IPS-11a (cell line): ENCODE results near the gene KIF18B.
A peak's percentile ranks its signal among the peaks of the same experiment; 100 is the strongest.
"Not testable (repeated sequence)": the region's sequence is repeated elsewhere in the genome, so short reads cannot be mapped to it uniquely, and the experiment has no call there.

ENCODE experiments used
- H3K4me3 ChIP-seq: one replicate; pipeline ENCODE4 v1.5.1; 2013; ENCODE audit warnings: low read depth, low read length, control low read depth

The KIF18B gene

DNA sequence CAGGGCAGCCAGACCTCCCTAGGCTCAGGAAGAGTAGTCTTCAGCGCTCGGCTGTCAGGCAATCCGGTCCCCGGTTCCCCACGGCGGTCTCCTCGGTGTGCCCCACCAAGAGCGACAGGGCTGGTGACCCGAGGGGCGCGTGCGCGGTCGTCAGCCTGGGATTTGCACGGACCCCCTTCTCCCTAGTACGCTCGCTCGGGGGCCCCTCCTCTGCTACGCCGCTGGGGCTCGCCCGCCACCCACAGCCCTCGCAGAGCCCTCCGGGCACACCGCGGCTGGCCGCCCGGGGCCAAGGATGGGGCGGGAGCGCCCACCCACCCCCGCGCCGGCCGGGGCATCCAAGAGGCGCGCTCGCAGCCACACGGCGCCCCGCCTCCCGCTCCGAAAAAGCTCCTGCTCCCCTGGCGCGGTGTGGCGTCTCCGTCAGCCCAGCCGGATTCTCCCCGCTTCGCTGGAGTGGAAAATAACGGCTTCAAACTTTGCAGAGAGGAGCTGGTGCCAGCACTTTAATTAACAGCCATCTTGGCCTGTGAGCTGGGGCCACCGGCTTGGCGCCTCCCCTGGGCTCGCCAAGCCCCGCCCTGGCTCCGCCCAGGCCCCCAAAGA is 22.7 kb upstream of the KIF18B start:
- H3K4me3 ChIP-seq, result peak overlapping the region; percentile 53

DNA sequence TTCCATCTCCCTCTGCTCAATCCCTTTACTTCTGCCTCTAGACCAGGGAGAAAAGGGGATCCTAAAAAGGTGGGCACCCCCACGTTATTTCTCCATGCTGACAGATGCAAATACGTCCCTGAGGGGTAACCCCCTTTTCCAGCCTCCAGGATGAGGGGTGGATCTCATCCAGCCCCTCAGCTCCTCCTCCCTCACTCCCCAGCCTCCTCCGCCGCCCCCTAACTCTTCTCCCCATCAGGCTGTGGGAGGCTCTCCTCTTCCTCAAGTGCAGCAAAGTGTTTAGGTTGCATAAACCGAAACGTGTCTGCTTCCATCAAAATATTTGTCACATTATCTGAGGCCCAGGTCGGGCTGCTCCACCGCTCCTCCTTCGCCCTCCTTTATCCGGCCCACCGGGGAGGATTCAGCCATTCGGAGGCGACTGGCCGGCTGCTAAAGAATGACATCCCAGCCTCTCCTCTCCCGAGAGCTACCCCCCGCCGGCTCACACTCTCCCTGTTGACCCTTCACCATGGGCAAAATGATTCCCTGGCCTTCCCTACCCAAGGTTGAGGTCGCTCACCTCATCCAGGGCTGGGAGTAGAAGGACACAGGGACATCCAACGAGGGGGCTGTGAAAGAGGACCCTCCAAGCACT is 21.7 kb upstream of the KIF18B start:
- peak overlapping the region; percentile 53 for H3K4me3 ChIP-seq

DNA sequence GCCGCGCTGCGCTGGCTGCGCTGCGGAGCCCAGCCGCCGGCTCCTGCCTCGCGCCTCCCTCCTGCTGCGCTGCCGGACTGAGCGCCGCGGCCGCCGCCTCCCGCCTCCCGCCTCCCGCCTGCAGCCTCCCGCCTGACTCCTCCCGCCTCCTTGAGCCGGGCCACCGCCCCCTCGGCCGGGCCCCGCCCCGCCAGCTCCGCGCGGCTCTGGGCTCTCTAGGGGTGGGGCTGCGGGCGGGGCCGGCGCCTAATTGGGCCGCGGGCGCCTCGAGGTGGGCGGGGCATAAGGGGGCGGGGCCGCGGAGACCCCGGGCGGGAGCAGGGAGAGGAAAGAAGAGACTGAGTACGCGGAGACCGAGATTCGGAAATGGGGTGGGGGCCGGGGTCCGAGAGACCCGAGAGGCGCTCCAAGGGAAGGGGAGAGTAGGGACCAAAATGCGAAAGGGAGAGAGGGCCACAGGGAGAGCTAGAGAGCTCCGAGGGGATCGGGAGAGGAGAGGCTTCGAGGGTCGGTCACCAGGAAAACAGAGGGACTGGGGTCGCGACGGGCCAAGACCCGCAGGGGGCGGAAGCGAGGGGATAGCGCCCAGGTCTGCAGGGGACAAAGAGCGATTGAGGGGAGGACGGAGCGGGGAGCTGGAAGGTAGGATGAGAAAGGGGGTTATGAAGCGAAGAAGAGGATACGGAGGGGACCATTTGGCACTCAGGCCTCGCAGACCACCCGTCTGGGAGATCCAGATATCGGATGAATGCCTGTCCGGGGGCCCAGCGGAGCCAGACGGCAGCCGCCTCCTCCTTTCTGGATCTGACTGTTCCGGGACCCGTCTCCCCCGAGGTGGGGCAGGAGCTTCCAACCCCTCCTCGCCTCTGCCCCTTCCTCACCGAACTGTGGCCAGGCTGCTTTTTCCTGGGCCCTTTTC is 20.9 kb upstream of the KIF18B start, which contains the start of gene C1QL1:
TSS of gene C1QL1 (minus strand) at position 79 of the 919 bp plus-strand sequence. CDS start 255 bp downstream, outside the sequence.
- H3K4me3 ChIP-seq, result peak within 1 kb of the TSS; percentile 53

DNA sequence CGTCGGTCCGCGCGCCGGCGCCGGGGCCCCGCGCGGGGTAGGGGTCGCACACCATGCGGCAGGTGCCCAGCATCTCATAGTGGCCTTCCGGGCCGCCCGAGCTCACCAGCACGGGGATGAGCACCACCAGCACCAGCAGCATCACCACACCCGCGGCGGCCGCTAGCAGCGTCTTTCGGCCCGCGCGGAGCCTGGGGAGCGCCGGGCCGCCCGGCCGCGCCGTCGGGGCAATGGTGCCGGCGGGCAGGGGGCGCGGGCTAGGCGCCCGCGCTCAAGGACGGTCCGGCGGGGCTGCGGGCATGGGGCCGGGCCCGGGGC is 20.3 kb upstream of the KIF18B start:
- H3K4me3 ChIP-seq, result peak overlapping the region; percentile 17

DNA sequence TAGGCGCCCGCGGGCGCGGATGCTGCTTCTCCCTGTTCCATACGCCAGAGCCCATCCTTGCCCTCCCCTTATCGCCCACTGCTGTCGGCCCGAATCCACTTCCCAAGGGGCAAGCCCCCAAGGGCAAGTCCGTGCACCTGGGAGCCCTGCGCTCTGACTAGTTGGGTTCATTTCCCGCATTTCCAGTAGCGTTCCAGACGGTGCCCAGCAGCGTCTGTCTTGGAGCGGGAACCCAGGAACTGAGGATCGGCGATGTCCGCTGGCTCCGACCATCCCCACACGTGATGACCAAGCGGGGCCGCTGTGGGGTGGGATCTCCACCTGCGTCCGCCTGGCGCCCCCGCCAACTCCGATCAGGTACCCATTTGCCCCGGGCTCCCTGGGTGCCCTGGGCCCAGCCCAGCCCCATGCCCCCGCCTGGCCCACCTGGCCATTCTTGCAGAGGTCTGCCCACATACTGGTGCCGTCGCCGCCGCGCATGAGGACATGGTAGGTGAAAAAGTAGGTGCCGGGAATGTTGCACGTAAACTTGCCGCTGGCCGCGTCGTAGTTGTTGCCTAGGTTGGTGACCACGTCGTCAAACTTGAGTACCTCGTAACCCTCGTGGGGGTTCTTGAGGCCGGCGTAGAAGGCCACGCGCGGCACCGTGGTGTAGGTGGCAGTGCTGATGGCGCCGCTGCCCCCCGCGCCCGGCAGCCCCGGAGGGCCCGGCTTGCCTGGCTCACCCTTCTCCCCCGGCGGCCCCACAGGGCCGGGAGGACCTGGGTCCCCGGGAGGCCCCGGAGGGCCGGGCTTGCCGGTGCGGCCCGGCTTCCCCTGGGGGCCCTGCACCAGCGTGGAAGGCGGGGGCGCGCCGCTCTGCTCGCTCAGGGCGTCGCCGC is 19.7 kb upstream of the KIF18B start:
- H3K4me3 ChIP-seq, result peak overlapping the region; percentile 17

DNA sequence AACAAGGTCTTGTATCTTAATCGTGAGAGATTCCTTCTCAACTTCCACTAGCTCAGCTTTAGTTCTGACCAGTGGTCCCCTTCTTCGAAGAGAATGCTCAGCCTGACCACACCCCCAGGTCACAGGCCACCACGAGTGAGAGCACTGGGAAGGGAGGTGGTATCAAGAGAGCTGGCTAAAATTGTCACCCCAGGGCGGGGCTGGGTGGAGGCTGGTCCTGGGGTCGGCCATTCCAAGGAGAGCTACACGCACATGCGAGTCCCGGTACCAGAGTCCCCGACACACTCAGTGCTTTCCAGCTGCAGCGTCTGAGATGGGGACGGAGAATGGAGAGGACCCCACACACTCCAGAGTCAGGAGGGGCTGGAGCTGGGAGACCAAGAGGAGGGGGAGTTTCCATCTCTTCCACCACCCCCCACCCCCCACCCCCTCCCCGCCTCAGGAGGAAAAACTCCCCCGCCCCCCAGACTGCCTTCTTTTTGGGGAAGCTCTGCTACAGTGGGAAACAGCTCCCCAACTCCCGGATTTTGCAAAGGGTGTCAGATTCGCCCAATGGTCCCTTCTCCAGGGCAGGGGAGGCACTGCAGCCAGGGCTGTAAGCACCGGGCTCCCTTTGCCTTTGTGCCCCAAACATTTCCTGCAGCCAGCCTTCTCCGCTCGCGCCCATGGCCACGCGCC is 18.9 kb upstream of the KIF18B start:
- no peak overlapping the region for H3K4me3 ChIP-seq

DNA sequence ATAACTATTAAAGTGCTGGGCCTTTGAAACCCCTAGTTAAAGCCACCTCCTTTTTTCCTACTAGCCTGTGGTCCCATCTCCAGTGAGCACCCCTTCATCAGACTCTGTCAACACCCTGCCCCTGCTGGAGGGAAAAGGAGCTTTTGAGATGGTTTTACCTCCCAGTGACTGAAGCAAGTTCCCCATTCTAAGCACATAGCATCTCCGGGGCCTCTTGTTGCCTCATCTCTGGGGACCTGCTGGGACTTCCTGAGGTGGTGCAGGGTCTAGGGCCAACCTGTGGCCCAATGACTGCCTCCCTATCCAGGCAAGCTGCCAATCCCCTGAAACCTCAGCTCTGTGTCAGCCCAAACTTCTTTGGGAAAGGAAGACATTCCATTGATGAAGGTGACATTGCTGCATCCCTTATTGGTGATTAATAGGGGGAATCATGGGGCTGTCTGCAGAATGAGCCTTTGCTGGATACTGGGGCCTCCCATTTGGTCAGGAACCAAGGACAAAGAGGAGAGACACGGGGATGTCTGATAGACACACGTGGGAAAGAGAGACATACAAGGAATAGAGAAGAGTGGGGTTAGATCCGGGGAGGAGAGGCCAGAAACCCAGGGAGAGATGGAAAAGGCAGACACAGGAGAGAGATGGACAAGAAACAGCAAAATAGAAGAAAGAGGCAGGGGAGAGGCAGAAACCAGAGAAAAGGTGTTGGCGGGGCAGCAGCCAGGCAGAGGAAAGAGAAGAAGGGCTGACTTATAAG is 18.1 kb upstream of the KIF18B start:
- no peak overlapping the region for H3K4me3 ChIP-seq

DNA sequence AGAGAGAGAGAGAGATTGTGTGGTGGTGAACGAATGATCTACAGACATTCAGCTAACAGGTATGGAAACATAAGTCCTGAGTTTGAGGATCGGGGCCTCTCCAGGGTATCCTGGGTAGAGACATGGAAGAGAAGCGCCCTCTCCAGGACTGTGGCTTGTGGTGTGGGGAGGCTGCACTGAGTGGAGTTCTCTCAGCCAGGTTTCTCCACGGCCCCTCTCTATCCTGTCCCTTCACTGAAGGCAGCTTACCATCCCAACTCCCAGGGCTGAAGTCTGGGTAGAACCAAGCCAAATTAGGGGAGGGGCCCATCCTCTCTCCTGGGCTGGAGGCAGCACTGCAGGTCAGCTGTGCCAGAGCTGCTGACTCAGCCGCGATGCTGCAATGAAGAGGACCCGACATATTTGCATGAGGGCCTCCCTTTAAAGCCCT is 14.4 kb upstream of the KIF18B start:
- H3K4me3 ChIP-seq, result no peak overlapping the region

DNA sequence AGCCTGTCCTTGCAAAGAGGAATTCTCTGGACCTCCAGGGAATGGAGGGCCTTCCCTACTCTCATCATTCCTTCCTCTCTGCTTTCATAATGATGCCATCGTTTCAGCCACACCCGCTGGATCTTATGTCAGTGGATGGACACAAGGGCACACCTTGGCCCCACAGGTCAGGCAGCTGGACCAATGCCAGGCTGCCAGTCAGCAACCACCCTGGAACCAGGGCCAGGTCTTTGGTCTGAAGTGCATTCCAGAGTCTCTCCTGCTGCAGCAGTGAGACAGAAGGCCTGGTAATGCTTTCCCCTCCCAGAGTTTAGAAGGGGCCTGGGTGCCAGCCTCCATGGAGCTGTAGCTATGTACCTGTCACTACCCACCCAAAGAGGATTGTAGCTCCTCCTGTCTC is 13.1 kb upstream of the KIF18B start:
- H3K4me3 ChIP-seq, result no peak overlapping the region

DNA sequence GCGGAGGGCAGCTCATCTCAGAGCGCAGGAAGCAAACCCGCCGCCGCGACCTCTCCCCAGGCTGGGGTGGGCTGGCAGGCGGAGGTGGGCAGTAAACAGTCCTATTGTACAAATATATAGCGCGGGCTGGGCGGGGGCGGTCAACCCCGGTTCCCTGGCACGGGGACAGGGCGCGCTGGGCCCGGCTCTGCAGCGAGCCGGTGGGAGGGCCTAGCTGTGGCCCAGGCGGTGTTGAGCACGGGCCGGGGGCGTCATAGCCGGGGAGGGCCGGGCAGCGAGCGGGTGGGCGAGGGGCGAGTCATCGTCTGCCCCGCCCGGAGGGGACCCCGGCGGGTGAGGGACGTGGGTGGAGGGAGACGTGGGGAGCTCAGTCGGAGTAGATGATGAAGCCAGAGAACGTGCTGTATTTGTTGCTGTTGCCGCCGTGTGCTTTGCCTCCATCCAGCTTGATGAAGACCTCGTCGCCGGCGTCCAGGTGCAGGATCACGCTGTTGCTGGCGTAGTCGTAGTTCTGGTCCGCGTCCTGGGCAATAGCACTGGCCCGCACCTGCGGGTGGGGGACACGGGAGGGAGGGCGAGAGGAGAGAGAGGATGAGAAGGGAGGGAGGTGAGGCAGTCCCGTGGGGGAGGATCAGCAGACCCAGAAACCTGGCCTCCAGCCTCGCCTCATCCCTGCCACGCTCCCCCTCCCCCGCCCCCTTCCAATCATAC is 12.4 kb upstream of the KIF18B start:
- no peak overlapping the region for H3K4me3 ChIP-seq

DNA sequence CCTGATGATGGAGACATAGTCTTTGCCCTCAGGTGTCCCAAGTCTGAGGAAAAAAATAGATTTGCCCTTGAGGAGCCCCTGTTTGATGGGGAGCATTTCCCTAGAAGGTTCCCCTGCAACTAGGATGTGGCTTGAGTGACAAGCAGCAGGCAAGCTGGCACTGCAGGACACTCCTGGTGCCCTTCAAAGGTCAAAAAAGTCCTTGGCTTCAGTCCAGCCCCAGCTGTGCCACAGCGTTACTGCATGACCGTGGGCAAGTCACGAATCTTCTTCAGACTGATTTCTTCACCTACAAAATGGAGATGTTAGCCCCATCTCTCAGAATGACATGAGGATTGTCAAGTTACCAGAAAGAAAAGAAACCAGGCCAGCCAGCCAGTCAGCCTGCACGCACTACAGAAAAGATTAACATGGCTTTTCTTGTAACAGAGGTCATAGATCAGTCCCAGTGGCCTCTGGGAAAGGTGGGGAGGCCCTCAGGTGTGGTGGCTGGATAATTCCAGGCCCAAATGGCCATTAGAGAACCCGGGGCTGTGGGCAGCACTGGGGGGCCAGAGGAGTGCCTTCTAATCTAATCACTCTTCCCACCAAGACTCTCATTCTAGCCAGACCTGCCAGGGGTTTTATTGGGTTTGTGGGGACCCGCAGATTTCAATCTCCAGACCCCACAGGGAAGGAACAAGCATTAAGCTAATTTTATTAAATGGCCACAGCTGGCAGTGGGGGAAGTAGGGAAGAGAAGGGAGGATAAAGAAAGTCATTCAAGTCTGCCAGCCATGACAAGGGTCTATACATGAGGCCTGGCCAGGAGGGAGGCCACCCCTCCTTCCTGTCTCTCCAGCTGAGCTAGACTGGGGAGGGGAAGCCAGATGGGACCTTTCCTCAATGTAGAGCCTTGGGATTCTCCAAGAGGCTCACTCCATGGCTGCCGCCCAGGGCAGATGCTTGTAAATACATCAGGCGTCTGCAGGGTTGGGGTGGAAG is 9.7 kb upstream of the KIF18B start:
- no peak overlapping the region for H3K4me3 ChIP-seq

DNA sequence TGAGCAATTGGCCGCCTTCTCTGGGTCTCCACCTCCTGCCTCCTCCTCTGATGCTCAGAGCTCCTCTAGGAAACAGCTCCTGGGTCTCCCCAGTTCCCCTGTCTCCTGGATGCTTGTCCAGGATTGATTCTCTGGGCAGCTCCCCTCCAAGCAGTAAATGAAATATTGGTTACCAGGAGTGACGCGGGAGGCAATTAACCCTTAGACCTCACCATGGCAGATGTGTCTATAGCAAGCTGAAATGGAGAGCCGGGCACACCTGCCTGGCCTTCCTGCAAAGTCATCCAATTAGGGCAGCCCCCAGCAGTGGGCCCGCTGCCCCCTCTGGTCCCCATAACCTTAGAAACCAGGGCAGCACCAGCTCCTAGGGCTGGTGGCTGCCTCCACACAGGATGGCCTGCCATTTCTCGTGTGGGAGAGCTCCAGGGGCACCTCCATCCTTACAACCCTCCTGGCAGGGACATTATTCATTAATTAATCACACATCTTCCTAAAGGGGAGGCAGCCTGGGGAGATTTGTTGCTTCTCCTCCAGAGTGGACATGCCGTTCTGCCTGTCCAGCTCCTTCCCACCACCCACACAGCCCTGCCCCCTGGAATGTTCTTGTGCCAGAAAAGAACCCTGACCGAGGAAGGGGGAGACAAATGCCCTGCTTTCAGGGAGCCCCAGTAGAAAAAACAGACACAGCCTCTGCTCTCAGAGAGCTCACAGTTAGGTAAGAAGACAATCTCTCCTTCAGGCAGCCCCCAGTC is 8.3 kb upstream of the KIF18B start:
- no peak overlapping the region for H3K4me3 ChIP-seq

DNA sequence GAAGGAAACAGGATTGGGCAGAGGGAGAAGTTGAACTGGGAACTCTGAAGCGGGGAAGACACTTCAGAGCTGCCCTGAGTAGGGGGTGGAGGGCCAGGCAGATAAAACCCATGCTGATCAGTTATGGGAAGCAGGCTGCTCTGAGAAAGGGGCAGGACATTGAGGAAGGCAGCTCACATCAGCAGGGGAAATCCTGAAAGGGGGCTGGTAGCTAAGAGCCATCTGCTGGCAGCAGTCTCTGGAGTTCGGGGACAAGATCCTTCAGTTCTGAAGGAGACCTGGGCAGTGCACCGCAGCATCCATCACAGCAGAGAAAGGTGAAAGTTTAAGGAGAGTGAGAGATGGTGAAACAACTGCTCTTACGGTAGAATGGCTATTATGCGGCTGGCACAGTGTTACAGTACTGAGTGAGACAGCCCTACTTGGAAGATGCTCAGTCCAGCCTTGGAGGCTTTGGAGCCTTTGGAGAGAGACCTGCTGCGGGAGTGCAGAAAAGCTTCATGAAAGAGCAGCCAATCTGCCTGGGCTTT is 5.4 kb upstream of the KIF18B start:
- H3K4me3 ChIP-seq, result no peak overlapping the region

DNA sequence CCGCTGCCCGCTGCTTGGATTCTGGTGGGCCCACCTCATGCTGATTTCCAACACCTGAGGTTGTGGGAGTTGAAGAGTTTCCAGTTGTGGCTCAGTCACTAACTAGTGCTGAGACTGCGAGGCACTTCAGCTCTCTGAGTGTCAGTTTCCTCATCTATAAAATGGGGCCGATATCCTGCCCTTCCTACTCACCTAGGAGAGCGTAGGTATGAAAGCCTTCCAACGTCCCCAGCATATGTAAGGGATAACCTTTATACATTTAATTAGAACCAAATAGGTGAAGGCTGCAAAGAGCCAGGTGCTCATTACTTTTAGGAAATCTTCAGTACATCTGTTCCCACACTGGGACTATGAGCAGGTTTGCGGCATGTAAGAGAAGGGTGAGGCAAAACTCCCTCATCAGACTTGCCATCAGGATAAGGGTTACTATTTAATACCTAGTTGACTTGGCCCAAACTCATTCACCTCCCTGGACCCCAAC is 782 bp upstream of the KIF18B start:
- H3K4me3 ChIP-seq, result peak overlapping the region; percentile 95

DNA sequence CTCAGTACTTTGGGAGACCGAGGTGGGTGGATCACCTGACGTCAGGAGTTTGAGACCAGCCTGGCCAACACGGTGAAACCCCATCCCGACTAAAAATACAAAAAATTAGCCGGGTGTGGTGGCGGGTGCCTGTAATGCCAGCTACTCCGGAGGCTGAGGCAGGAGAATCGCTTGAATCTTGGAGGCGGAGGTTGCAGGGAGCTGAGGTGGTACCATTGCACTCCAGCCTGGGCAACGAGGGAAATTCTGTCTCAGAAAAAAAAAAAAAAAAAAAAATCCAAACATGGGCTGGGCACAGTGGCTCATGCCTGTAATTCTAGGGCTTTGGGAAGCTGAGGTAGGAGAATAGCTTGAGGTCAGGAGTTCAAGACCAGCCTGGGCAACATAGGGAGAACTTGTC is 1.9 kb downstream of the KIF18B start:
- not testable (repeated sequence) for H3K4me3 ChIP-seq

DNA sequence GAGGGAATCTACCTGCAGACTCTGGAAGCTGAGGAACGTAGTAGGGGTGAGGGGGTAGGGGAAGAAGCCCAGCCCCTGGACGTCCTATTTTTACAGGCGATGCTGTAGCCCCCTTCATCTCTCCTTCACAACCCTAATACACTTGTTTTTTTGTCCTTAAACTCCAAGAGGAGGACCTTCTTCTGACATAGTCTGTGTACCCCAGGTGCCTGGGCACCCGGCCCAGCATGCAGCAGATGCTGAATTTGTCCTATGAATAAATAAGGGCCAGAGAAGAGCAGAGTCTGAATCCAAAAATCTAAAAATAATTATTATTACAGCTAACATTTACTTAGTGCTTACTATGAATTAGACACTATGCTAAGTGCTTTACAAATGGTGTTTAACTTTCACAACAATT is 5.1 kb downstream of the KIF18B start:
- H3K4me3 ChIP-seq, result no peak overlapping the region
